ENCODE data around the gene NRXN3.

GRCh38 chr14:78857974-78858373 lies 687.8 kb downstream of the NRXN3 start:
- TF ChIP-seq SAP130 (CRISPR knock-in tag; IDR thresholded peaks at IDR 0.05; ENCODE audit: low read depth) = no peak
- TF ChIP-seq ELF4 (CRISPR knock-in tag; IDR thresholded peaks at IDR 0.05; ENCODE audit: borderline replicate concordance) = no peak
- no peak for TF ChIP-seq SMAD3 (CRISPR knock-in tag; IDR thresholded peaks at IDR 0.05)
- TF ChIP-seq ZNF615 (CRISPR knock-in tag; IDR thresholded peaks at IDR 0.05; ENCODE audit: borderline replicate concordance) = no peak
- TF ChIP-seq, protein P1, sequence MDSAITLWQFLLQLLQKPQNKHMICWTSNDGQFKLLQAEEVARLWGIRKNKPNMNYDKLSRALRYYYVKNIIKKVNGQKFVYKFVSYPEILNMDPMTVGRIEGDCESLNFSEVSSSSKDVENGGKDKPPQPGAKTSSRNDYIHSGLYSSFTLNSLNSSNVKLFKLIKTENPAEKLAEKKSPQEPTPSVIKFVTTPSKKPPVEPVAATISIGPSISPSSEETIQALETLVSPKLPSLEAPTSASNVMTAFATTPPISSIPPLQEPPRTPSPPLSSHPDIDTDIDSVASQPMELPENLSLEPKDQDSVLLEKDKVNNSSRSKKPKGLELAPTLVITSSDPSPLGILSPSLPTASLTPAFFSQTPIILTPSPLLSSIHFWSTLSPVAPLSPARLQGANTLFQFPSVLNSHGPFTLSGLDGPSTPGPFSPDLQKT (CRISPR knock-in tag; IDR thresholded peaks at IDR 0.05; ENCODE audit: borderline replicate concordance) = no peak
- no peak for TF ChIP-seq ZNF260 (CRISPR knock-in tag; IDR thresholded peaks at IDR 0.05; ENCODE audit: borderline replicate concordance, low read depth)
- TF ChIP-seq EZH2 (conservative IDR thresholded peaks at IDR 0.05; ENCODE audit: low read depth, low read length) = no peak
- TF ChIP-seq KAT7 (CRISPR knock-in tag; IDR thresholded peaks at IDR 0.05; ENCODE audit: borderline replicate concordance) = no peak
- TF ChIP-seq ZFX (CRISPR knock-in tag; IDR thresholded peaks at IDR 0.05; ENCODE audit: low read depth) = no peak
- TF ChIP-seq, protein P2, sequence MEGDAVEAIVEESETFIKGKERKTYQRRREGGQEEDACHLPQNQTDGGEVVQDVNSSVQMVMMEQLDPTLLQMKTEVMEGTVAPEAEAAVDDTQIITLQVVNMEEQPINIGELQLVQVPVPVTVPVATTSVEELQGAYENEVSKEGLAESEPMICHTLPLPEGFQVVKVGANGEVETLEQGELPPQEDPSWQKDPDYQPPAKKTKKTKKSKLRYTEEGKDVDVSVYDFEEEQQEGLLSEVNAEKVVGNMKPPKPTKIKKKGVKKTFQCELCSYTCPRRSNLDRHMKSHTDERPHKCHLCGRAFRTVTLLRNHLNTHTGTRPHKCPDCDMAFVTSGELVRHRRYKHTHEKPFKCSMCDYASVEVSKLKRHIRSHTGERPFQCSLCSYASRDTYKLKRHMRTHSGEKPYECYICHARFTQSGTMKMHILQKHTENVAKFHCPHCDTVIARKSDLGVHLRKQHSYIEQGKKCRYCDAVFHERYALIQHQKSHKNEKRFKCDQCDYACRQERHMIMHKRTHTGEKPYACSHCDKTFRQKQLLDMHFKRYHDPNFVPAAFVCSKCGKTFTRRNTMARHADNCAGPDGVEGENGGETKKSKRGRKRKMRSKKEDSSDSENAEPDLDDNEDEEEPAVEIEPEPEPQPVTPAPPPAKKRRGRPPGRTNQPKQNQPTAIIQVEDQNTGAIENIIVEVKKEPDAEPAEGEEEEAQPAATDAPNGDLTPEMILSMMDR (CRISPR knock-in tag; IDR thresholded peaks at IDR 0.05) = no peak
- TF ChIP-seq CEBPB (IDR thresholded peaks at IDR 0.05; ENCODE audit: borderline replicate concordance, low read depth, low read length) = no peak
- TF ChIP-seq, protein P3, sequence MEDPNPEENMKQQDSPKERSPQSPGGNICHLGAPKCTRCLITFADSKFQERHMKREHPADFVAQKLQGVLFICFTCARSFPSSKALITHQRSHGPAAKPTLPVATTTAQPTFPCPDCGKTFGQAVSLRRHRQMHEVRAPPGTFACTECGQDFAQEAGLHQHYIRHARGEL (CRISPR knock-in tag; IDR thresholded peaks at IDR 0.05) = no peak
- TF ChIP-seq, protein P4, sequence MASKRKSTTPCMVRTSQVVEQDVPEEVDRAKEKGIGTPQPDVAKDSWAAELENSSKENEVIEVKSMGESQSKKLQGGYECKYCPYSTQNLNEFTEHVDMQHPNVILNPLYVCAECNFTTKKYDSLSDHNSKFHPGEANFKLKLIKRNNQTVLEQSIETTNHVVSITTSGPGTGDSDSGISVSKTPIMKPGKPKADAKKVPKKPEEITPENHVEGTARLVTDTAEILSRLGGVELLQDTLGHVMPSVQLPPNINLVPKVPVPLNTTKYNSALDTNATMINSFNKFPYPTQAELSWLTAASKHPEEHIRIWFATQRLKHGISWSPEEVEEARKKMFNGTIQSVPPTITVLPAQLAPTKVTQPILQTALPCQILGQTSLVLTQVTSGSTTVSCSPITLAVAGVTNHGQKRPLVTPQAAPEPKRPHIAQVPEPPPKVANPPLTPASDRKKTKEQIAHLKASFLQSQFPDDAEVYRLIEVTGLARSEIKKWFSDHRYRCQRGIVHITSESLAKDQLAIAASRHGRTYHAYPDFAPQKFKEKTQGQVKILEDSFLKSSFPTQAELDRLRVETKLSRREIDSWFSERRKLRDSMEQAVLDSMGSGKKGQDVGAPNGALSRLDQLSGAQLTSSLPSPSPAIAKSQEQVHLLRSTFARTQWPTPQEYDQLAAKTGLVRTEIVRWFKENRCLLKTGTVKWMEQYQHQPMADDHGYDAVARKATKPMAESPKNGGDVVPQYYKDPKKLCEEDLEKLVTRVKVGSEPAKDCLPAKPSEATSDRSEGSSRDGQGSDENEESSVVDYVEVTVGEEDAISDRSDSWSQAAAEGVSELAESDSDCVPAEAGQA (IDR thresholded peaks at IDR 0.05; ENCODE audit: low read depth) = no peak
- TF ChIP-seq, protein P4 (CRISPR knock-in tag; IDR thresholded peaks at IDR 0.05; ENCODE audit: borderline replicate concordance) = no peak

All from HepG2 (cell line).